Measurements from ENCODE around the gene MPV17L2. TPM values are rescaled to one million over a fixed set of nuclear protein-coding genes. Genes with fewer than 3 reads are reported as not detected.

MPV17L2 gene
- total and polyA plus RNA-seq, 3 donors from 2014 or later: 11.2 to 15.8 (median 15.2) TPM

- H3K4me3 ChIP-seq: no peak overlapping the region
- no peaks in the 10 kb centered on the region for H3K36me3 ChIP-seq (ENCODE audit: low read depth, missing control alignments)
- H3K4me1 ChIP-seq: peaks cover 15% of the 10 kb centered on the region
- no peak for DNase-seq
- no peaks in the 10 kb centered on the region for H3K9me3 ChIP-seq
- TF ChIP-seq CTCF (IDR thresholded peaks at IDR 0.05) (no peak), POLR2A (IDR thresholded peaks at IDR 0.05) (no peak)
- intact Hi-C loops (cut with DNase I; ENCODE audit: low total_unique reads): no loop called here
- 87 to 94% methylated on average over 18 of the region's 18 CpGs for WGBS, 2 donors
- no peak overlapping the region for H3K27ac ChIP-seq
- no peaks in the 10 kb centered on the region for H3K27me3 ChIP-seq
These were observed 4.3 kb downstream of the MPV17L2 start for GRCh38 chr19:18197306-18197705.

DNA sequence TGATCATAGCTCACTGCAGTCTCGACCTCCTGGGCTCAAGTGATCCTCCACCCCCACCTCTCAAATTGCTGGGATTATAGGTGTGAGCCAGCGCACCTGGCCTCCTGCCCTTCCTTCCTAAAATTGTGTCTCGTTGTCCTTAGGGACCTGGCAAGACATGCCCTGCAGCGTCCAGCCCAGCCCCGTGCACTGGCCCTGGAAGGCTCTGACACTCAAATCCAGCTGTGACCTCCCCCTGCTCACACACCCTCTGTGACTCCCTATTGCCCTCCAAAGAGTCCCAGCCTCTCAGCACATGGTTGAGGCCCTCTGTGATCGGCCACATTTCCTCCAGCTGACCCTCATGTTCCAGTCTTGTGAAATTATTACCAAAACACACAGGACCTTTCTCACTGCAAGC, 4.9 kb downstream of the MPV17L2 start:
- peaks cover 19% of the 10 kb centered on the region for H3K4me1 ChIP-seq
- no peaks in the 10 kb centered on the region for H3K27me3 ChIP-seq
- DNase-seq: no peak
- H3K36me3 ChIP-seq (ENCODE audit: low read depth, missing control alignments): no peaks in the 10 kb centered on the region
- intact Hi-C loops (cut with DNase I; ENCODE audit: low total_unique reads): no loop called here
- no peak for TF ChIP-seq POLR2A (IDR thresholded peaks at IDR 0.05)
- TF ChIP-seq CTCF (IDR thresholded peaks at IDR 0.05): no peak
- H3K4me3 ChIP-seq: no peak overlapping the region
- 71 to 86% methylated on average over 4 to 6 of the region's 6 CpGs for WGBS, 2 donors
- H3K27ac ChIP-seq: no peak overlapping the region
- H3K9me3 ChIP-seq: no peaks in the 10 kb centered on the region

- Histone ChIP-seq H3K27ac (no peak overlapping the region), H3K27me3 (no peaks in the 10 kb centered on the region), H3K4me3 (no peak overlapping the region), H3K36me3 (ENCODE audit: low read depth, missing control alignments) (no peaks in the 10 kb centered on the region), H3K9me3 (no peaks in the 10 kb centered on the region), H3K4me1 (peaks cover 21% of the 10 kb centered on the region)
- intact Hi-C loops (cut with DNase I; ENCODE audit: low total_unique reads): no loop called here
- DNase-seq: no peak
- 87 to 96% methylated on average over 6 of the region's 6 CpGs for WGBS, 2 donors
- TF ChIP-seq POLR2A (IDR thresholded peaks at IDR 0.05): no peak
- no peak for TF ChIP-seq CTCF (IDR thresholded peaks at IDR 0.05)
These were observed 5.4 kb downstream of the MPV17L2 start for GRCh38 chr19:18198374-18198773.

GRCh38 chr19:18202397-18202777, 9.4 kb downstream of the MPV17L2 start:
- Histone ChIP-seq H3K4me3 (no peak overlapping the region), H3K9me3 (no peaks in the 10 kb centered on the region), H3K36me3 (ENCODE audit: low read depth, missing control alignments) (no peaks in the 10 kb centered on the region), H3K4me1 (peaks cover 10% of the 10 kb centered on the region), H3K27me3 (no peaks in the 10 kb centered on the region), H3K27ac (no peak overlapping the region)
- intact Hi-C loops (cut with DNase I; ENCODE audit: low total_unique reads): no loop called here
- no peak for TF ChIP-seq CTCF (IDR thresholded peaks at IDR 0.05)
- TF ChIP-seq POLR2A (IDR thresholded peaks at IDR 0.05): no peak
- no peak for DNase-seq
- 47 to 60% methylated on average over 22 to 24 of the region's 24 CpGs for WGBS, 2 donors

- no peaks in the 10 kb centered on the region for H3K36me3 ChIP-seq (ENCODE audit: low read depth, missing control alignments)
- H3K4me1 ChIP-seq: peaks cover 10% of the 10 kb centered on the region
- peak; percentile 57 for DNase-seq
- TF ChIP-seq POLR2A (IDR thresholded peaks at IDR 0.05) (no peak), CTCF (IDR thresholded peaks at IDR 0.05) (peak in 2 of 3 experiments; percentile 10 to 29)
- no peaks in the 10 kb centered on the region for H3K27me3 ChIP-seq
- peak overlapping the region; percentile 65 to 66 for H3K4me3 ChIP-seq
- intact Hi-C loops (cut with DNase I; ENCODE audit: low total_unique reads): no loop called here
- H3K9me3 ChIP-seq: no peaks in the 10 kb centered on the region
- no peak overlapping the region for H3K27ac ChIP-seq
- 3 to 21% methylated on average over 6 to 32 of the region's 32 CpGs for WGBS, 2 donors
These were observed 9.9 kb downstream of the MPV17L2 start for GRCh38 chr19:18202778-18203407.

Measured in testis (tissue), 3 donors.